GM21367 (cell line): ENCODE data around the gene CDC25B.

Experiments
- ATAC-seq: cut with Tn5 transposase; IDR thresholded peaks from one replicate; pipeline ENCODE4 v1.9.1; 2021; ENCODE audit not compliant: unreplicated experiment

CDC25B gene

DNA sequence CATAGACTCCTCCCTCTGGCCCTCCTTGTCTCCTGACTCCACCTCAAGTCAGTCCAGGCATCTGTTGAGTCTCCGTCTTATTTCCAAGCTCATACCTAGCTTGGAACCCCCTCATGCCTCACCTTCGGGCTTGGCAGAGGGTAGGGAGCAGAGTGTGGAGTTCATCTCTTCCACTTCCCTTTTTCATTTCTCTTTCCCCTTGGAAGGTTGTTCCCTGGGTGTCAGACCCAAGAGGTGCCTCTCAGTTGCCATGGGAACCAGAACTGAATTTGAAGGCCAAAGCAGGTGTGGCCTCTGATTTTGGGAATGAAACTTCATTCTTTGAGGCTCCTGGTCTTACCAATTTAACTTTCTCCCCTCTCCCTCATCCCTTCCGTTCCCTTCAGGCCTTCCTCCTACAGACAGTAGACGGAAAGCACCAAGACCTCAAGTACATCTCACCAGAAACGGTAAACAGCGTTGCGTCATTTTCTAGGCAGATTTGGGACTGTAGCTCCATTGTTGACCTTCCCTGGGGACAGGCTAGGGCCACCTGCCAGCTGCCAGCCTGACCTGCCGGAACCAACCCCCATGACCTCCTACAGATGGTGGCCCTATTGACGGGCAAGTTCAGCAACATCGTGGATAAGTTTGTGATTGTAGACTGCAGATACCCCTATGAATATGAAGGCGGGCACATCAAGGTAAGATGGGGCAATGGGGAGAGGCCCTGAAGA is 6.6 kb downstream of the CDC25B start:
- ATAC-seq = no peak

- no peak for ATAC-seq
Measured at GRCh38 chr20:3803289-3803688, 7.2 kb downstream of the CDC25B start.

DNA sequence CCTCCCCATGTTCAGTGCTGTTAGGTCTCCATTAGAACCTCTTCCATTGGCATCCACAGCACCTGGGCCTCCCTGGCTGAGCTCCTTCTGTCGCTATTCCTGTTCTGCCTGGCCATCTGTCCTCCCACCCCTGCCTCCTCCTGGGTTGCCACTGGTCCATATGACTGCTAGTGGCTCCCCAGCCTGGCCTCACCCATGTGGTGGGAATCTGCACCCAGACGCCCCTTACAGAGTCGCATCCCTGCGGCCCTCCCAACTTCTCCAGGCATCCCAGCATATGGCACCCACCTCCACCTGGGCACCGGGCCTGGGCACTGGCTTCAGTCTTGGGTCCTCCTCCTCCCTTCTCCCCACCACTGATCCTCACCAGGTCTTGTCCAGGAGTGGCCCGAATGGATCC is 7.7 kb downstream of the CDC25B start:
- no peak for ATAC-seq

DNA sequence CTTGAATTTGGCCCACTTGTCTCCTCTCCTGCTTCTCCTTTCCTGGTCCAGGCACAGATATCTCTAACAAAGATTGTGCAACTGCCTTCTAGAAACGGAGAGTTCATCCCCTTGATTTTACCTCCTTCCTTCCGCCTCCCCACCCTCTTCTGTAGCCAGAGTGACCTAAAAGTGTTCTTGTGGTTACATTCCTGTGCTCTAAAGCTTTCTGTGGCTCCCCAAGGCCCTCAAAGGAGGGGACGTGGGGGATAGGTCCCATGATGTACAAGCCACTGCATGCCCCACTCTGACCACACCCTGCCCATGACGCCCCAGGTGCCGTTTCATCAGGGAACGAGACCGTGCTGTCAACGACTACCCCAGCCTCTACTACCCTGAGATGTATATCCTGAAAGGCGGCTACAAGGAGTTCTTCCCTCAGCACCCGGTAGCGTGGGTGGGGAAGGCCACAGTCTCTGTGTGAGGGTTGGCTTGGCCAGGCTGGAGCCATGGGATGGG is 8.2 kb downstream of the CDC25B start:
- no peak for ATAC-seq

DNA sequence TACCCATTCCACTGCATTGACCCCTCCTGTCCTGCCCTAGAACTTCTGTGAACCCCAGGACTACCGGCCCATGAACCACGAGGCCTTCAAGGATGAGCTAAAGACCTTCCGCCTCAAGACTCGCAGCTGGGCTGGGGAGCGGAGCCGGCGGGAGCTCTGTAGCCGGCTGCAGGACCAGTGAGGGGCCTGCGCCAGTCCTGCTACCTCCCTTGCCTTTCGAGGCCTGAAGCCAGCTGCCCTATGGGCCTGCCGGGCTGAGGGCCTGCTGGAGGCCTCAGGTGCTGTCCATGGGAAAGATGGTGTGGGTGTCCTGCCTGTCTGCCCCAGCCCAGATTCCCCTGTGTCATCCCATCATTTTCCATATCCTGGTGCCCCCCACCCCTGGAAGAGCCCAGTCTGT is 8.7 kb downstream of the CDC25B start:
- no peak for ATAC-seq

- ATAC-seq = no peak
Measured at GRCh38 chr20:3808544-3808943, 12.4 kb downstream of the CDC25B start.

GRCh38 chr20:3811467-3812258 is 15.6 kb downstream of the CDC25B start:
- no peak for ATAC-seq

GRCh38 chr20:3812259-3812681 is 16.2 kb downstream of the CDC25B start:
- no peak for ATAC-seq

- no peak for ATAC-seq
Measured at GRCh38 chr20:3812975-3813847, 17.1 kb downstream of the CDC25B start.

DNA sequence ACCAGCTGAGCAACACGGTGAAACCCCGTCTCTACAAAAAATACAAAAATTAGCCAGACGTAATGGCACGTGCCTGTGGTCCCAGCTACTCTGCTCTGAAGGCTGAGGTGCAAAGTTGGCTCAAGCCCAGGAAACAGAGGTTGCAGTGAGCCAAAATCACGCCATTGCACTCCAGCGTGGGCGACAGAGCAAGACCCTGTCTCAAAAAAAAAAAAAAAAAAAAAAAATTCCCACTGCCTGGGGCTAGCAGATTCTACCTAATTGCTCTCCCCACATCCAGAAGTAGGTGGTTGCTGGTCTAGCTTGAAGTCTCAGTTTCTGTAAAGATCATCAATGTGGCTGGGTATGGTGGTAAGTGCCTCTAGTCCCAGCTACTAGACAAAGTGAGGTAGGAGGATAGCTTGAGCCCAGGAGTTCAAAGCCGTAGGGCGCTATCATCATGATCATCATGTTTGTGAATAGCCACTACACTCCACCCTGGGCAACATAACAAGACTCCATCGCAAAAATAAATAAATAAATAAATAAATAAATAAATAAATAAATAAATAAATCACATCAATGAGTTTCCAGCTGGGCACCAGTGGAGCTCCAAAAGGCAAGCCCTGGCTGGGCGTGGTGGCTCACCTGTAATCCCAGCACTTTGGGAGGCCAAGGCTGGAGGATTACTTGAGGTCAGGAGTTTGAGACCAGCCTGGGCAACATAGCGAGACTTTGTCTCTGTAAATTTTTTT is 17.9 kb downstream of the CDC25B start:
- ATAC-seq = no peak

- no peak for ATAC-seq
Measured at GRCh38 chr20:3814928-3815495, 18.9 kb downstream of the CDC25B start.

GRCh38 chr20:3815703-3816315 is 19.7 kb downstream of the CDC25B start:
- ATAC-seq = no peak

DNA sequence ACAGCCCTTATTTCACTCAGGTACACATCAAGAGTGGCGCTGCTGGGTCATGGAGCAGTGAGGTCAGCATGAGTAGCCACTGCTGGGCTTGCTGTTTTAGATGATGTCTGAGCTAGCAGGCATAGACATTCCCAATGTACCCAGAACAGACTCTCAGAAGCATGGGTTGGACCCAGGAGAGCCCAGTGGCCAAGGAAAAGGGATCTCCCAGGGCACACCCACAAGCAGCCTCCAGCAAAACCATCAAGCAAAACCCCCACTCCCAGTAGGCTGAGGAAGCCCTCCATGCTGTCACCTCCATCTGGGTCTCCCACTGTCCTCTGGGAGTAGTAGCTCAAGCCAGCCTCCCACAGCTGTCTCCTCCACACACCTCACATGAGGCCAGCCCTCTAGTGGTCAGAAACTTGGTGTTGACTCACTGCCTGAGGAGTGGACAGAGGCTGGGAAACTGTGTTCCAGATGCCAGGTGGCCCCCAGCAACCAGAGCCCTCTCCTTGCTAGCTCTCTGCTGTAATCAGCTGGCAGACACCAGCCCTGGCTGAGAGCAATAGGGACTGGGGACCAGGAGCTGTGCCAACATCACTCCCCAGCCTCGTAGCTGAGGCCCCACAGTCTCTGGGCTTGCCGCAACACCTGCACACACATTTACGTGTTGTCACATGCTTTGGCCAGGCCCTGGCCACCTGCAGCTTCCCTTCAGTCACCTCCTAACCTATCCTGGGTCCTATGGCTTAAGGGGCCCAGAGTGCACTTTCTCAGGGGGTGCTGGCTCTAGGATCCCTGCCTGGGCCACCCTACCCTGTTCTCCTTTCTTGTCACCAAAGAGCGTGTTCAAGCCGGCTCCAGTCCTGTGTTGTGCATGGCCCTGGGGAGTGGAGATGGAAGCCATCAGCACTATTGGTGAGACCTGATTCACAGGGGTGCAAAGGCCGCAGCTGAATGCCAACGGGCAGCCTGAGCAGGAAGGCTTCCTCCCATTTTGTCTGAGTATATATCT is 22.3 kb downstream of the CDC25B start:
- ATAC-seq = no peak

DNA sequence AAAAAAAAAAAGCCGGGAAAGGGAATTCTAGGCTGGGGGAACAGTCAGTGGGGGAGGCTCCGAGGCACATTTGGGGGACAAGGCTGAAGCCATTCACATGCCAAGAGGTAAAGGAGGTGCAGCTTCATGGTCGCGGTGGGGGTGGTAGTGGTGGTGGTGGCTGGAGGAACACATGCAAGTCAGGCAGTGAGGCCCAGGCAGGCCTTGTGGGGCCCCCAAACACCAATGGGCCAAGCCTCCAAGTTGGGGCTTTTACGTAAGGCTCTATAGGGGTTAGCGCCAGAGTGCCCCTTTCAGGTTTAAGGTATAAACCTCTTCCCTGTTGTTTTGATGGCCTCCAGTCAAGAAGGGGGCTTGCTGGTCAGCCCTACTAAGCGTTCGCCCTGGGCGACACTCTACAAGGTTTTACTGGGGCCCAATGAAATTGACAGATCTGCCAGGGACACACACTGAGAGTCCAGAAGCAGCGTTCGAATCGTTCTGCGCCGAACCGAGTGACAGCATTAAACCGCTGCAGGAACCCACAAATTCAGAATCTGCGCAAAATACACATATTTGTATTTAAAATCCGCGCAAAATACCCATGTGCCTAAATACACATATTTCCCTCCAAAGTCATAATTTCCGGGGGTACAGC is 23.4 kb downstream of the CDC25B start:
- ATAC-seq = no peak

DNA sequence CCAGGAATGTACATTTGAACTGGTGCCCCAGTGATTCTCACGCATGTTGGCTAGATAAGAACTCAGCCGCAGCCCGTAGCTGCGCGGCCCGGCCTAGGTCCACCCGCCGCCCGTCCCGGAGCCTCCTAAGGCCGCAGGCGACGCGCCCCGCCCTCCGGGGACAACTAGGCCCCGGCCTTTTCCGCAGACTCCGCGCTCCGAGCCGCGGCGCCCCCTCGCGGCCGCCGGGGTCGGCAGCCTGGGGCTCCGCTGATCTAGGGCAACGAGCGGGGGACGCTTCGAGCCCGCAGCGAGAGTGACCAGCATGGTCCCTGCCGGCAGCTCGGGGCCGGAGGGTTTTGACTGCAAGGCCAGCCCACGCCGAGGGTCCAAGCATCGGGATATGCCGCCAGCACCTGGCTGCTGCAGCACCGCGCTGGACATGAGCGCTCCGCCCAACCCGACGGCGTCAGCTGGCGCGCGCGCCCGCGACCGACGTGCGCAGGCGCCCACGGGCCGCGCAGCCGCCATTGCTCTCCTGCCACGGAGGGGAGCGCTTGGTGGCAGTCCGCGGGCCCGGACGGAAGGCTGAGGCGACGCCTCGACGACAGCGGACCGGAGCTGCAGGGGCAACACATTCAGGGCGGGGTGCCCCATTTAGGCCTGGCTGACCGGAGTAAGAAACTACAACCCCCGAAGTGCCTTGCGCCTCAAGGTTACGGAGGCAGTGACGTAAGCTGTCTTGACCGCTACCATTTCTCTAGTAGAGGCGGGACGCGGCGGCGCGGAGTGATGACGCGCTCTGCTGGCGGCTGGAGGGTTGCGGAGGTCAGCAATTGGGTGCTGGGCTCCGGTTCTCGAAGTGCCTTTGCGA is 24.2 kb downstream of the CDC25B start, which contains the start of gene AP5S1:
Gene AP5S1, plus strand, starts transcription at position 500 of the 853 bp plus-strand sequence. CDS start 1,571 bp downstream, outside the sequence.
- peak; percentile 65 for ATAC-seq

DNA sequence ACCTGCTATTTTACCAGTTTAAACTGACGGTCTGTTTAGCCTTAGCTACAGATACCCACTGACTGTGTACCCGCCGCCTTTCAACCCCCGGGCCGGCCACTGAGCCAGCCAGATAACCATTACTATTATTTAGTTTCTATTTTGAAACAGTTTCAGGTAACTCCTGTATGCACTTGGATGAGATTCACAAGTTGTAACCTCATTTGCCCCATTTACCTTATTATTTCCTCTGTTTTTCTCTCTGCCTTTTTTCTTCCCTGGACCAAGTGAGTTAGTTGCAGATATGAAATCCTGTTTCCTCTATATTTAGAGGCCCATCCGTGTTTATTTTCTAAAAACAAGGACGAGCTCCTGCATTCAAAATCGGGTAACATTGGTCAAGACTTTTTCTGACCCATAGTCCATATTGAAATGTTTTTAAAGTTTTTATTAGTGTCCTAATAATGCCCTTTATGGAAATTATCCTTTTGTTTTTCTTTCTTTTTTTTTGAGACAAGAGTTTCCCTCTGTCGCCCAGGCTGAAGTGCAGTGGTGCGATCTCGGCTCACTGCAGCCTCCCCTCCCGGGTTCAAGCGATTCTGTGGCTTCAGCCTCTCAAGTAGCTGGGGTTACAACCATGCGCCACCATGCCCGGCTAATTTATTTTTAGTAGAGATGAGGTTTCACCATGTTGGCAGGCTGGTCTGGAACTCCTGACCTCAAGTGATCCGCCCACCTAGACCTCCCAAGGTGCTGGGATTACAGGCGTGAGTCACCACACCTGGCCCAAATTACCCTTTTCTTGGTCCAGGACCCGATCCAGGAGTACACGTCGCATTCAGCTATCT is 25.0 kb downstream of the CDC25B start:
- ATAC-seq = no peak
